ENCODE measurements around the gene PNMA8C.

DNA sequence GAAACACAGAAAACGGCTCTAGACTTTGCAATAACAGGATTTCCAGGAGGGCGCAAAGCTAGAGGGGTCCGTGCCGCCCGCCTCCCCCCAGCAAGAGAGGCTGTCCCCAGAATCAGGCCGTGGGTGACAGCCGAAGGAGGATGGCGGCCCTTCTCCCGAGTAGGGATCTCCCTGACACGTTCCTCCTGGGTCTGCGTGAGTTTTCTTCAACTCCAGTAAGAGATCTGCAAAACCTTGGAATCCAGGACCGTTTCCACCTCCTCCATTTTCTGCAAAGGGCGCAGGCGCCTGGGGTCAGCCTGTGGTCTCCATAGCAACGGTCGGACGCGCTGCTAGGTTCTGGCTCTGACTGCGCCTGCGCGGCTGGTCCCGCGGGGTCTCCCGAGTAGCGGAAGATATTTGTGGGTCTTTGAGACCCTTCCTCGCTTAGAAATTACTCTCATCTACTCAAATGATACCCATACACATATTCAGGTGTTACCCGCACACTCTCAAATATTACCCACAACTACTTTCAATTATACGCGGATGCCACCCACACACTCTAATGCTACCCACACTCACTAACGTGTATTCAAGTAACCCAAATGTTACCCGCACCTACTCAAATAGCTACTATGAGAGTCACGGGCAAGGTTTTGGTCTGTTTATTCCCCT lies 2.1 kb downstream of the PNMA8C start:
- TF ChIP-seq, protein P1, sequence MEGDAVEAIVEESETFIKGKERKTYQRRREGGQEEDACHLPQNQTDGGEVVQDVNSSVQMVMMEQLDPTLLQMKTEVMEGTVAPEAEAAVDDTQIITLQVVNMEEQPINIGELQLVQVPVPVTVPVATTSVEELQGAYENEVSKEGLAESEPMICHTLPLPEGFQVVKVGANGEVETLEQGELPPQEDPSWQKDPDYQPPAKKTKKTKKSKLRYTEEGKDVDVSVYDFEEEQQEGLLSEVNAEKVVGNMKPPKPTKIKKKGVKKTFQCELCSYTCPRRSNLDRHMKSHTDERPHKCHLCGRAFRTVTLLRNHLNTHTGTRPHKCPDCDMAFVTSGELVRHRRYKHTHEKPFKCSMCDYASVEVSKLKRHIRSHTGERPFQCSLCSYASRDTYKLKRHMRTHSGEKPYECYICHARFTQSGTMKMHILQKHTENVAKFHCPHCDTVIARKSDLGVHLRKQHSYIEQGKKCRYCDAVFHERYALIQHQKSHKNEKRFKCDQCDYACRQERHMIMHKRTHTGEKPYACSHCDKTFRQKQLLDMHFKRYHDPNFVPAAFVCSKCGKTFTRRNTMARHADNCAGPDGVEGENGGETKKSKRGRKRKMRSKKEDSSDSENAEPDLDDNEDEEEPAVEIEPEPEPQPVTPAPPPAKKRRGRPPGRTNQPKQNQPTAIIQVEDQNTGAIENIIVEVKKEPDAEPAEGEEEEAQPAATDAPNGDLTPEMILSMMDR (conservative IDR thresholded peaks at IDR 0.05), result no peak
- no peak for TF ChIP-seq ZFX (IDR thresholded peaks at IDR 0.05)
